ENCODE measurements around the gene ZKSCAN8. TPM values are rescaled to one million over a fixed set of nuclear protein-coding genes. Genes with fewer than 3 reads are reported as not detected.

The ZKSCAN8 gene
- polyA plus RNA-seq, 4 donors: 36.4 to 46.0 (median 42.0) TPM

- DNase-seq (ENCODE audit: low read depth in 4 of 4, low spot score in 3 of 4): no peak
Observed at GRCh38 chr6:28203201-28203600, 61.5 kb downstream of the ZKSCAN8 start.

- DNase-seq (ENCODE audit: low read depth in 4 of 4, low spot score in 3 of 4): no peak
Observed at GRCh38 chr6:28205879-28206278, 64.2 kb downstream of the ZKSCAN8 start.

- no peak for DNase-seq (ENCODE audit: low read depth in 4 of 4, low spot score in 3 of 4)
Observed at GRCh38 chr6:28206527-28206926, 64.8 kb downstream of the ZKSCAN8 start.

DNA sequence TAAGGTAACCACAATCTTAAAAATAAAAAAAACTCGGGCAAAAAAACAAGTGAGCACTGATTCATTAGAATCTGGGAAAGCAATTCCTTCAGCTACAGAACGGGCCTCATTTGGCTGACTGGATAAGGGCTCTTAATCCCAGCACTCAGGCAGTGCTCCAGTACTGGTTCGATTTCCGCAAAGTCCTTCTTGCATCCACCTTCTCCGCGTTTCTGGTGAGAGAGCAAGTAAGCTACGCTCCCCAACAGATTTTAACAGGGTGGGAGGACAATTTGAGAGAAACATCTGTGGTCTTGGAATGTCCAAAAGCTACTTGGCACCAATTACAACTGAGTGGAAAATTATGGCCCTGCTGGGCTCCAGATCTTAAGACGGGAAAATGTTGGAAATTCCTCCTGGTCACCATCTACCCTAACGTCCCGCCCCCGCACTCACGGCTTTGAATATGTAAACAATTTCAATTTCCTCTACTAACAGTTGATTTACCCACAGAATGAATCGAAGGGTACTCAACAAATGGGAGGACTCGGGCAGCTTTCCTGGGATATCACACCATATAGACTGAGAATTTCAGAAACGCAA lies 65.3 kb downstream of the ZKSCAN8 start:
- DNase-seq (ENCODE audit: low read depth in 4 of 4, low spot score in 3 of 4): no peak

DNA sequence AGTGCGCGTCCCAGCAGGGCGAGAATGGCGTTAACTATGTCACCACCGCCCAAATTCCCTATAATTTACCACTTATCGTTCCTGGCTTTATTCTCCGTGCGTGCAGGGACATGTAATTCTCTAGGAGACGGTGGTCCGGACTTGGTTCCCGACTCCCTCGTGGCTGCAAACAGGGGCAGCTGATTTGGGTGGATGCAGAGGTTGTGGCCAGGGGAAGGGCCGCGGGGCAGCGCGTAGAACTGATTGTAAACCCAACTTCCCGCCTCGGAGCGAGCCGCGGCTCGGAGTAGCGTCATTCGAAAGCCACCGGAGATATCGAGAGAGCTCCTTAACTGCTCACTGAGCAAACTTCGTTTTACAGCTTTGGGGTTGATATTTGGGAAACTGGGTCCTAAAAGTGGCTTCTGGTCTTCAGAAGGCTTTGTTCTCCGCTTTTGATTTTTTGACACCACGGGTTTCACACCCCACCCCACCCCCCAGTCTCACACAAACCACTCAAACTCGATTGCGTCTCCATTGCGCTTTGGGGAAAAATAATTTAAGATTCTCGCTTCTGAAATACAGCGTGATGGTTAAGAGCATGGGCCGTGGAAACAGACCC lies 65.9 kb downstream of the ZKSCAN8 start:
- DNase-seq (ENCODE audit: low read depth in 4 of 4, low spot score in 3 of 4): no peak

DNA sequence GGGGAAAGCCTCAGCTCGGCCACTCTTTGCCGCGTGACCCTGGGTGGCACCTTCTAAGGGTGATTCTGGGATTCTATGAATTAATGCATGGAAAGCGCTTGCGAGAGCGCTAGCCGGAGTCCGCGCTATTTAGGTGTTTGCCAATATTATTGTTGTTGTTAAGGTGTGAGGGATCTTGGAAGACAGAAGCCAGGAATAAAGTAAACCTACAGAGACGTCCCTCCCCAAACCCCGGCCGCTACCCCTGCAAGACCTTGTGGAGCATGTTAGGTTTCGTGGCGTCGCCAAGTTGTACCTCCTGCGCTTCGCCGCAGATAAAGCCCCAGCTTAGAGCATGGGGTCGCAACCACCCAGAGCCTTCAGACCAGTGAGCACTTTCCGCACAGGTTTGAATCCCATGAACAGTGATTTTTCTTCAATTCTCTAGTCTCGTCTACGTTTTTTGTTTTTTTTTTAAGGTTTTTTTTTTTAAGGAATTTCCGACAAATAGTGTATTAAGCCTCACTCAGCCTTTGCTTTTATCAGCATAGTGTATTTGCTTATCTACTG lies 66.5 kb downstream of the ZKSCAN8 start:
- no peak for DNase-seq (ENCODE audit: low read depth in 4 of 4, low spot score in 3 of 4)

Other genes starting within 250 kb of the ZKSCAN8 start
- gene OR2B2, start 229.5 kb upstream of the ZKSCAN8 start, polyA plus RNA-seq (ENCODE audit: insufficient read length in 4 of 4): not detected
- under 1 TPM in 2 of 4 donors, not detected in 2; 0.08 to 0.17 TPM for gene OR2B6, start 184.6 kb upstream of the ZKSCAN8 start, polyA plus RNA-seq (ENCODE audit: insufficient read length in 4 of 4)
- gene ZNF165, start 61.3 kb upstream of the ZKSCAN8 start, polyA plus RNA-seq (ENCODE audit: insufficient read length in 4 of 4): 1 to 10 TPM; 3.9 to 4.7 (median 4.4) TPM
- 10 to 100 TPM in 3 of 4 donors, 1 to 10 TPM in 1; 9.0 to 13.5 (median 12.6) TPM for gene ZSCAN16, start 17.3 kb upstream of the ZKSCAN8 start, polyA plus RNA-seq (ENCODE audit: insufficient read length in 4 of 4)
- 10 to 100 TPM; 24.6 to 31.6 (median 30.5) TPM for gene ZSCAN9, start 83.4 kb downstream of the ZKSCAN8 start, polyA plus RNA-seq (ENCODE audit: insufficient read length in 4 of 4)
- gene ZKSCAN4, start 110.4 kb downstream of the ZKSCAN8 start, polyA plus RNA-seq (ENCODE audit: insufficient read length in 4 of 4): 10 to 100 TPM; 11.2 to 12.9 (median 12.1) TPM
- 1 to 10 TPM; 2.1 to 2.5 (median 2.3) TPM for gene NKAPL, start 117.4 kb downstream of the ZKSCAN8 start, polyA plus RNA-seq (ENCODE audit: insufficient read length in 4 of 4)
- gene ZSCAN26, start 125.3 kb downstream of the ZKSCAN8 start, polyA plus RNA-seq (ENCODE audit: insufficient read length in 4 of 4): 10 to 100 TPM; 31.4 to 41.5 (median 36.9) TPM
- 10 to 100 TPM in 2 of 4 donors, 1 to 10 TPM in 2; 9.4 to 11.8 (median 9.9) TPM for gene PGBD1, start 139.7 kb downstream of the ZKSCAN8 start, polyA plus RNA-seq (ENCODE audit: insufficient read length in 4 of 4)
- gene ZSCAN31, start 194.3 kb downstream of the ZKSCAN8 start, polyA plus RNA-seq (ENCODE audit: insufficient read length in 4 of 4): 10 to 100 TPM in 2 of 4 donors, 1 to 10 TPM in 2; 8.4 to 11.2 (median 9.5) TPM
- gene ZKSCAN3, start 208.1 kb downstream of the ZKSCAN8 start, polyA plus RNA-seq (ENCODE audit: insufficient read length in 4 of 4): 10 to 100 TPM in 2 of 4 donors, 1 to 10 TPM in 2; 8.1 to 11.7 (median 10.2) TPM

All from right renal pelvis (tissue), 4 donors.